BLaER1 treated with 17β-estradiol and CSF1 and Interleukin-3, amounts not matched to agents 10 nM and 100 nM (cell line): ENCODE measurements around the gene RB1.

Experiments
- H3K27ac ChIP-seq, 11 experiments: shearing (Covaris generic); formaldehyde crosslinking; 2 replicates each; pipeline ENCODE4 v1.8.1; 2022
- H3K27me3 ChIP-seq, 11 experiments: shearing (Covaris generic); formaldehyde crosslinking; 2 replicates each; pipeline ENCODE4 v1.8.1; 2022
- H3K36me3 ChIP-seq, 11 experiments: shearing (Covaris generic); formaldehyde crosslinking; 2 replicates each; pipeline ENCODE4 v1.8.1; 2022
- H3K4me1 ChIP-seq, 10 experiments: shearing (Covaris generic); formaldehyde crosslinking; 2 replicates each; pipeline ENCODE4 v1.8.1; 2022
- H3K4me2 ChIP-seq, 11 experiments: shearing (Covaris generic); formaldehyde crosslinking; 2 replicates each; pipeline ENCODE4 v1.8.1; 2022
- H3K4me3 ChIP-seq, 10 experiments: shearing (Covaris generic); formaldehyde crosslinking; 2 replicates each; pipeline ENCODE4 v1.8.1; 2022
- H3K9ac ChIP-seq, 11 experiments: shearing (Covaris generic); formaldehyde crosslinking; 2 replicates each; pipeline ENCODE4 v1.8.1; 2022
- H3K9me3 ChIP-seq, 11 experiments: shearing (Covaris generic); formaldehyde crosslinking; replicated peaks in 1 of 11; 2 replicates each; pipeline ENCODE4 v1.8.1; 2022
- H4K20me1 ChIP-seq, 11 experiments: shearing (Covaris generic); formaldehyde crosslinking; 2 replicates each; pipeline ENCODE4 v1.8.1; 2022
- Cebpa-rat ChIP-seq, 11 experiments: shearing (Covaris generic); IDR thresholded peaks; 2 replicates each; pipeline ENCODE4 v1.8.1; 2022

RB1 gene

GRCh38 chr13:48456546-48456945 is 153.0 kb downstream of the RB1 start:
- Histone ChIP-seq H3K4me2 (no peak overlapping the region), H3K4me3 (no peak overlapping the region), H3K27ac (no peak overlapping the region), H4K20me1 (no peaks in the 10 kb centered on the region), H3K9me3 (peaks cover 24 to 41% (median 33%) of the 10 kb centered on the region in 11 experiments), H3K9ac (no peak overlapping the region), H3K36me3 (peaks cover 91 to 100% (median 95%) of the 10 kb centered on the region in 11 experiments), H3K4me1 (no peaks in the 10 kb centered on the region; a peak in 1 of 20 replicates), H3K27me3 (no peaks in the 10 kb centered on the region)
- no peak for TF ChIP-seq Cebpa-rat (IDR thresholded peaks at IDR 0.05)

GRCh38 chr13:48457578-48458242 is 154.2 kb downstream of the RB1 start:
- H3K36me3 ChIP-seq = peaks cover 94 to 100% (median 97%) of the 10 kb centered on the region in 11 experiments
- no peak overlapping the region for H3K4me2 ChIP-seq
- H4K20me1 ChIP-seq = no peaks in the 10 kb centered on the region
- no peak overlapping the region for H3K27ac ChIP-seq
- no peaks in the 10 kb centered on the region; a peak in 1 of 20 replicates for H3K4me1 ChIP-seq
- no peak for TF ChIP-seq Cebpa-rat (IDR thresholded peaks at IDR 0.05)
- no peak overlapping the region for H3K9ac ChIP-seq
- H3K9me3 ChIP-seq = peaks cover 18 to 39% (median 32%) of the 10 kb centered on the region in 11 experiments
- H3K27me3 ChIP-seq = no peaks in the 10 kb centered on the region
- no peak overlapping the region for H3K4me3 ChIP-seq

GRCh38 chr13:48475230-48475629 is 171.7 kb downstream of the RB1 start:
- H3K27ac ChIP-seq = peak overlapping the region in 7 of 11 experiments; percentile 8 to 69 (median 14); a peak in 9 of 22 replicates
- no peak for TF ChIP-seq Cebpa-rat (IDR thresholded peaks at IDR 0.05)
- H3K9me3 ChIP-seq = no peaks in the 10 kb centered on the region; a peak in 2 of 22 replicates
- no peaks in the 10 kb centered on the region for H3K27me3 ChIP-seq
- H3K36me3 ChIP-seq = peaks cover 46 to 85% (median 76%) of the 10 kb centered on the region in 11 experiments
- peak overlapping the region in 2 of 11 experiments; percentile 24 to 33; a peak in 2 of 22 replicates for H3K9ac ChIP-seq
- H3K4me1 ChIP-seq = peaks cover 9 to 67% (median 25%) of the 10 kb centered on the region in 10 experiments; a peak in 19 of 20 replicates
- no peak overlapping the region for H3K4me3 ChIP-seq
- H3K4me2 ChIP-seq = peak overlapping the region in 4 of 11 experiments; percentile 12 to 89 (median 82); a peak in 7 of 22 replicates
- H4K20me1 ChIP-seq = no peaks in the 10 kb centered on the region

GRCh38 chr13:48476215-48476614 is 172.7 kb downstream of the RB1 start:
- peak overlapping the region in 8 of 11 experiments; percentile 8 to 89 (median 54); a peak in 13 of 22 replicates for H3K4me2 ChIP-seq
- peak overlapping the region in 2 of 11 experiments; percentile 32 to 71; a peak in 3 of 22 replicates for H3K9ac ChIP-seq
- H3K27ac ChIP-seq = peak overlapping the region in 6 of 11 experiments; percentile 7 to 69 (median 43); a peak in 10 of 22 replicates
- H3K27me3 ChIP-seq = no peaks in the 10 kb centered on the region
- H3K4me3 ChIP-seq = peak overlapping the region in 3 of 10 experiments; percentile 11 to 44 (median 40); a peak in 4 of 20 replicates
- peaks cover 56 to 95% (median 83%) of the 10 kb centered on the region in 11 experiments for H3K36me3 ChIP-seq
- no peaks in the 10 kb centered on the region for H4K20me1 ChIP-seq
- TF ChIP-seq Cebpa-rat (IDR thresholded peaks at IDR 0.05) = no peak
- H3K4me1 ChIP-seq = peaks cover 9 to 72% (median 25%) of the 10 kb centered on the region in 10 experiments; a peak in 19 of 20 replicates
- H3K9me3 ChIP-seq = no peaks in the 10 kb centered on the region; a peak in 2 of 22 replicates

- Histone ChIP-seq H4K20me1 (no peaks in the 10 kb centered on the region), H3K4me2 (peak overlapping the region in 9 of 11 experiments; percentile 8 to 89 (median 43); a peak in 14 of 22 replicates), H3K9ac (peak overlapping the region in 3 of 11 experiments; percentile 26 to 71 (median 32); a peak in 2 of 22 replicates), H3K4me3 (peak overlapping the region in 3 of 10 experiments; percentile 11 to 44 (median 40); a peak in 4 of 20 replicates), H3K27me3 (no peaks in the 10 kb centered on the region), H3K9me3 (no peaks in the 10 kb centered on the region; a peak in 2 of 22 replicates), H3K4me1 (peaks cover 9 to 77% (median 25%) of the 10 kb centered on the region in 10 experiments; a peak in 19 of 20 replicates), H3K27ac (peak overlapping the region in 7 of 11 experiments; percentile 7 to 69 (median 34); a peak in 11 of 22 replicates), H3K36me3 (peaks cover 60 to 97% (median 82%) of the 10 kb centered on the region in 11 experiments)
- no peak for TF ChIP-seq Cebpa-rat (IDR thresholded peaks at IDR 0.05)
Measured at GRCh38 chr13:48476686-48477085, 173.1 kb downstream of the RB1 start.

- Histone ChIP-seq H3K27me3 (no peaks in the 10 kb centered on the region), H4K20me1 (no peaks in the 10 kb centered on the region), H3K9ac (peak overlapping the region in 1 of 11 experiments; percentile 71; a peak in 1 of 22 replicates), H3K36me3 (peaks cover 58 to 97% (median 82%) of the 10 kb centered on the region in 11 experiments), H3K9me3 (no peaks in the 10 kb centered on the region; a peak in 2 of 22 replicates), H3K4me2 (peak overlapping the region in 7 of 11 experiments; percentile 24 to 89 (median 57); a peak in 13 of 22 replicates), H3K4me1 (peaks cover 9 to 83% (median 25%) of the 10 kb centered on the region in 10 experiments; a peak in 19 of 20 replicates), H3K4me3 (peak overlapping the region in 2 of 10 experiments; percentile 11 to 40; a peak in 1 of 20 replicates), H3K27ac (peak overlapping the region in 5 of 11 experiments; percentile 9 to 69 (median 31); a peak in 5 of 22 replicates)
- TF ChIP-seq Cebpa-rat (IDR thresholded peaks at IDR 0.05) = no peak
Measured at GRCh38 chr13:48477191-48477855, 173.8 kb downstream of the RB1 start.

GRCh38 chr13:48478391-48478790 is 174.8 kb downstream of the RB1 start:
- Histone ChIP-seq H4K20me1 (no peaks in the 10 kb centered on the region), H3K27ac (peak overlapping the region in 2 of 11 experiments; percentile 31 to 49; a peak in 2 of 22 replicates), H3K9ac (peak overlapping the region in 1 of 11 experiments; percentile 48; a peak in 1 of 22 replicates), H3K27me3 (no peaks in the 10 kb centered on the region), H3K36me3 (peaks cover 50 to 97% (median 83%) of the 10 kb centered on the region in 11 experiments), H3K4me1 (peaks cover 9 to 92% (median 25%) of the 10 kb centered on the region in 10 experiments; a peak in 19 of 20 replicates), H3K4me2 (peak overlapping the region in 4 of 11 experiments; percentile 26 to 89 (median 82); a peak in 6 of 22 replicates), H3K9me3 (no peaks in the 10 kb centered on the region; a peak in 2 of 22 replicates), H3K4me3 (peak overlapping the region in 1 of 10 experiments; percentile 40; a peak in 1 of 20 replicates)
- no peak for TF ChIP-seq Cebpa-rat (IDR thresholded peaks at IDR 0.05)

GRCh38 chr13:48483575-48483974 is 180.0 kb downstream of the RB1 start:
- Histone ChIP-seq H3K4me2 (peak overlapping the region in 2 of 11 experiments; percentile 83 to 94; a peak in 2 of 22 replicates), H3K9ac (no peak overlapping the region), H3K9me3 (peaks cover 0 to 33% (median 29%) of the 10 kb centered on the region in 11 experiments; a peak in 20 of 22 replicates), H4K20me1 (no peaks in the 10 kb centered on the region), H3K36me3 (peaks cover 43 to 99% (median 91%) of the 10 kb centered on the region in 11 experiments), H3K4me1 (peaks cover 3 to 93% (median 17%) of the 10 kb centered on the region in 10 experiments; a peak in 17 of 20 replicates), H3K27me3 (no peaks in the 10 kb centered on the region), H3K4me3 (no peak overlapping the region), H3K27ac (no peak overlapping the region)
- TF ChIP-seq Cebpa-rat (IDR thresholded peaks at IDR 0.05) = no peak
